ENCODE results near the gene MBNL2.

GRCh38 chr13:97384371-97384770 is 162.2 kb downstream of the MBNL2 start:
- TF ChIP-seq POLR2A (IDR thresholded peaks at IDR 0.05) (no peak), POLR2AphosphoS5 (IDR thresholded peaks at IDR 0.05) (no peak), EP300 (IDR thresholded peaks at IDR 0.05) (no peak)
- TF ChIP-seq, protein P1, sequence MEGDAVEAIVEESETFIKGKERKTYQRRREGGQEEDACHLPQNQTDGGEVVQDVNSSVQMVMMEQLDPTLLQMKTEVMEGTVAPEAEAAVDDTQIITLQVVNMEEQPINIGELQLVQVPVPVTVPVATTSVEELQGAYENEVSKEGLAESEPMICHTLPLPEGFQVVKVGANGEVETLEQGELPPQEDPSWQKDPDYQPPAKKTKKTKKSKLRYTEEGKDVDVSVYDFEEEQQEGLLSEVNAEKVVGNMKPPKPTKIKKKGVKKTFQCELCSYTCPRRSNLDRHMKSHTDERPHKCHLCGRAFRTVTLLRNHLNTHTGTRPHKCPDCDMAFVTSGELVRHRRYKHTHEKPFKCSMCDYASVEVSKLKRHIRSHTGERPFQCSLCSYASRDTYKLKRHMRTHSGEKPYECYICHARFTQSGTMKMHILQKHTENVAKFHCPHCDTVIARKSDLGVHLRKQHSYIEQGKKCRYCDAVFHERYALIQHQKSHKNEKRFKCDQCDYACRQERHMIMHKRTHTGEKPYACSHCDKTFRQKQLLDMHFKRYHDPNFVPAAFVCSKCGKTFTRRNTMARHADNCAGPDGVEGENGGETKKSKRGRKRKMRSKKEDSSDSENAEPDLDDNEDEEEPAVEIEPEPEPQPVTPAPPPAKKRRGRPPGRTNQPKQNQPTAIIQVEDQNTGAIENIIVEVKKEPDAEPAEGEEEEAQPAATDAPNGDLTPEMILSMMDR (IDR thresholded peaks at IDR 0.05): no peak
